HUDEP-2 (cell line): ENCODE results near the gene PNLIPRP2.

Experiments used
- DNase-seq, 76 experiments: peaks; one replicate each; lab custom pipeline; 2025; ENCODE audit not compliant: unreplicated experiment in 76 of 76; lab: John Stamatoyannopoulos, UW

Gene PNLIPRP2

DNA sequence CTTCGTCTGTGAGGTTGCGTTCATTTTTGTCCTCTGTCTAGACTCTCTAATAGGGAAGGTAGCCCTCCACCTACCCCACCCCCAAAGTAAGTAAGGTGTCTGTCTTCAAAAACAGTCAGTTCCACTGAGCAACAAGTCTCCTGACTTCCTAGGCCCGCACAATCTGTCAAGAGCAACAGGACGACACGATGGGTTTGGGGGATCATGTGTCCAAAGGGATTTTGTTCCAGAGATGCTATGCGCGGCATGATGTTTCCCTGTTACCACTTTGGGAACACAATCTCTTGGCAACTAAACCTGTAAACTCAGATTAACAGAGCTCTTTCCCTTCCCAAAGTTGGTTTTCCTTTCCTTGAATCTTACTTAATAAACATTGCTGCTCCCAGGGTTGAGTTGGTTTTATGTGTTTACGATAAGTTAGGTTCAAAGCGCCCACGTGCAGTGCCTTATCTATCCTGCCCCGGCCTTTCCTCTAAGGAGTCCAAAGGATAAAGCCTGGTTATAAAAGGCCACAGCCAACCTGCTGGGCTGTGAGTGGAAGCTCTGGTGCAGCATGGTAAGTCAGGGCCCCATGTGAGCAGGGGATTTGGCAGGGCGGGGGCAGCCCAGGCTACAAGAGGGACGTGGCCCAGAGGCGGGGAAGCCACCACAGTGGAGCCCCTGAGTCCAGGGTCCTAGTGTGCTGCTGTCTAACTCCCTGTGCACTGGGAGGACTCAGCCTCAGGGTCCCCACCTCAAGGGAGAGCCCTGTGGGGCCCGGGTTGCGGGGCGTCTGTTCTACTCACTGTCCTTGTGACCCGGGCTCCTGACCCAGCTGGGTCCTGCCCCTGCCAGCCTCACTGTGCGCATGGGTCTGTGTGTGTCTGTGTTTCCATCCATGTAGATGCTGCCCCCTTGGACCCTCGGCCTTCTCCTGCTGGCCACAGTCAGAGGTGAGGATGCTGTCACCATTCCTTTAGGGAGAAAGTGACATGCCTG, at the start of gene PNLIPRP2:
PNLIPRP2 (plus strand) TSS at position 531 of the 978 bp plus-strand sequence.
- DNase-seq = no peak

DNA sequence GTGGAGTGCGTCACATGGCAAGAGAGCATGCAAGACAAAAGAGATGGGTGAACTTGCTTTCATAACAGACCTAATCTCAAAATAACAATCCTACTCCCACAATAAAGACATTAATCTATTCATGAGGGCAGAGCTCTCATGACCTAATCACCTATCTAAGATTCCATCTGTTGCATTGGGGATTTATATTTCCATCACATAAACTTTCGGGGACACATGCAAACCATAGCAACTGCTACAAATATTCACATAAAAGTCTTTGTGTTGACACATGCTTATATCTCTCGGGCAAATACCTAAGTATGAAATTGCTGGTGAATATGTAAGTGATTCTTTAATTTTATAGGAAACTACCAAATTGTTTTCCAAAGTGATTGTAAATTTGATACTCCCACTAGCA, 46.0 kb upstream of the PNLIPRP2 start:
- DNase-seq = no peak

DNA sequence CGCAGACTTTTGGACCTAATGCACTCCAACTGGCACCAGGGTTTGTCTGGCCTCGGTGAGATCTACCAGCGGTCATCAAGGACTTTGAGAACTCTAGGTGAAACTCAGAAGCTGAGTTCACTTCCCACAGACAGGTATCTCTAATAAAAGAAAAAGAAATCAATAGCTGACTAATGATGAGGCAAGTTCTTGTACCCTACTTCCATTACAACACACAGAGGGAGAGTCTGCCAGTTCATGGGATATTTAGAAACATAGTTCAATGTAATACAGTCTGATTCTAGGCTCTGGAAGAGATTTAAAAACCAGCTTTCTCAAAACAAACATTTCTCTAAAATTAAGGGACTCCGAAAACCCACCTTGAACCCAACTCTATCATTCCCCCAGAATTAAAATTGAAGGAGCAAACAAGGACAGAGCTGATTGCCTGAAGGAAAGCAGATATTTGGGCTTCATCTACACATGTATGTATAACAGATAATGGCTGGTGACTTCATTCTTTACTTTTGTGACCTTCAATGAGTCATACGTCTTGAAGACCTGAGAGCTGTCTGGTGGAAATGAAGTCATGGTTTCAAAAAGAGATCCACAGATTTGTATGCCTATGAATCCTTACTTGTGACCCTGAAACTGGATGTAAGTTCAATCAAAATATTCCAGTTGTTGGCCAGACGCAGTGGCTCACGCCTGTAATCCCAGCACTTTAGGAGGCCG, 32.7 kb upstream of the PNLIPRP2 start:
- no peak for DNase-seq

DNA sequence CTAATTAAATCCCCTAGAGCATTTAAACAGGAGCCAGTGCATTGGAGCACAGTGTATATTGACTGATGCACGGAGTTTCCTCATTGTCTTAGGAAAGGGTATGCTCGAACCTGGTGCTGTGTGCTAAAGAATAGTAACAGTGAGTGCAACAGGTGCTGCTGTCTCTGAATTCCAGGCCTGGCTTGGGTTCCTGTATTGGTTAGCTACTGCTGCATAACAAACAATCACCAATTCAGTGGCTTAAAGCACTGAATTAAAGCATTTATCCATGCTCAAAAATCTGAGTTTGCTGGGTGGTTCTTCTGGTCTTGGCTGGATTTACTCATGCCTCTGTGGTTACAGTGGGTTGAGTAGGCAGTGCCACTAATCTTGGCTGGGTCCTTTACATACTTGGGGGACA, 31.8 kb upstream of the PNLIPRP2 start:
- DNase-seq = no peak

DNA sequence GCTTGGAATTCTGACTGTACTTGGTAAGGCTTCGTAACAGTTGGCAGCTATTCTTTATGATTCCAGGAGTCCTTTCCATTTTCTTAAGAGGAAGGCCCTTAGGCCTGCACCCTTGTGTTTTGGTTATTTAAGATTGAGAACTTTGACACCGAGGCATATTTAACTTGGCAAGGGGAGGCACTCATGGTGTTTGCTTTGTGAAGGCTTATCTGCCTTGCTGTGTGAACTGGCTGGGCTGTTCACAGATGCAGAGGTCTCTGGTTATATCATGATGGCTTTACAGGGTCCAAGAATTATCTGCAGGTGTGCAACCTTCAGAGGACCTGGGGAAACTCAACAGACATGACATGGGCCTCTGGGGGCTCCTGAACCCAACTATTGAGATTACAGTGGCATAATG, 30.8 kb upstream of the PNLIPRP2 start:
- no peak for DNase-seq

DNA sequence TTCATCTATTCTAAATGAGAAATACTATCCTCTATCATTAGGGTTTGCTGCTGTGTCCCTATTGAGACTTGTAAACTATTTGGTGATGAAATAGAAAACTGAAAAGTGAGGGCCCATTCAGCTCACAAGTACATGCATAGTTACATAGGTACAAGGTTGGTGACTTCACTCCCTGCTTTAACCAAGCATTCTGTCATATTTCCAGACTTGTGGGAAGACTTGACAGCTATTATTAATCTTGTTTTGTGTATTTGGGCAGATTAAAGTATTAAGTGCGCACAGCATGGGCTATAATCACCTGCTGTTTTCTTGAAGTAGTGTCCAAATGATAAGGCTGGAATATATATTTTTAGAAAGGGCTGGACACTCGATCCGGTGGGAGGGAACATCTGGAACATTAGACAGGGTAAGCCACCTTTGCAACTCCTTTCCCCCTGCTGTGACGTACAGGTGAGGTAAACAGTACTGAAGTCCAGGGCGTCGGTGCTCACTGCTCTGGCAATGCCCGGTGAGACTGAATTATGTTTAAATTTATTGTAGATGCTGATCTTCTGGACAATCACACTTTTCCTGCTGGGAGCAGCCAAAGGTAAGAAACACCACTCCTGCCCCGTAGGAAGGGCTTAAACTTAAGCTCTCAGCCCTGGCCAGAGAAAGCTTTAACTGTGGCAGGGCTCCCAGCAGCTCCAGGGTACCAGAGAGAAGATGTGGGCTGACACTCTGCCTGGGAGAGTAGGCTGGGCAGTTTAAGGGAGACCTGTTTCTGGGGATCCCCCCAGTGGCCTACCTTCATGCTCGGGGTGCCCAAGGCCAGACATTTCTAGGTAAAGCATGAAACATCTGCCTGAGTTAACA, 29.9 kb upstream of the PNLIPRP2 start, which contains the start of gene PNLIPRP1:
PNLIPRP1 (plus strand) TSS at position 370 of the 855 bp plus-strand sequence; CDS start at position 541, 171 bp downstream.
- DNase-seq = no peak

DNA sequence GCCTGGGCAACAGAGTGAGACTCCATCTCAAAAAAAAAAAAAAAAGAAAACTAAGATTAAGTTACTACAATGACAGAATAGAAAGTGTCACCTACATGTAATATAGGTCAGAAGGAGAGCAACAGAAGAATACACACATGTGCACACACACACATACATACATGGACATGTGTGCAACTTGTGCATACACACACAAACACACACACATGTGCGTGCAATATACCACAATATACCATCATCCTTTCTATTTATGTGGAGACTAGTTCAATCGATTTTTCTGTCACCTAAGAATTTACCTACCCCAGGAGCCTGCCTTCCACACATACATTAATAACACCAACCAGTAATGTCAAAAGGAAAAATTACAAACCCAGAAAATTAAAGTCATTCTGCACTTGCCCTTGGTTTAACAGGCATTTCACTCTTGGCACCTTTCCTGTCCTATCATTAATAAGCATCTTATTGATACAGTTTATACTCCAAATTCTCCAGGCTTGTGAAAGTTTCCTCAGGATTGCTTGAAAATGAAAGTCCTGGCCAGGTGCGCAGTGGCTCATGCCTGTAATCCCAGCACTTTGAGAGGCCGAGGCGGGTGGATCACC, 27.5 kb upstream of the PNLIPRP2 start:
- DNase-seq = no peak

DNA sequence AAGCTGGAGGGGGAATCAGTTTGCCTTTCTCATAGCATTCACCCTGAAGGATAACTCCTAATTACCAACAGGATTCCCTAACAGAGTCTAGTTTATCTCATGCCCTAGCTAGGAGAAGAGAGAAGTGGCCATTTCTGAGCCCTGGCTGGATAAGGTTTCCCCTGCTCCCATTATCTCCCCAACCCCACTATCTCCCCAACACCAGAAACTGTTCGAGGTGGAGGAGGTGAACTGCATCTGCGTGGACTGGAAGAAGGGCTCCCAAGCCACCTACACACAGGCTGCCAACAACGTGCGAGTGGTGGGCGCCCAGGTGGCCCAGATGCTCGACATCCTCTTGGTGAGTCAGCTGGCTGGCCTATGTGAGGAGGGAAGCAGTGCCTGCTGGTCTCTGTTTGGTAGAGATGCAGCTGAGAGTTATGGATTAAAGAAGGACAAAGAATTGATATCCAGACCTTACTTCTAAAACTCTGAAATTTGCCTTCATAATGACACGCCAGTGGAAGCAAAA, 26.2 kb upstream of the PNLIPRP2 start:
- DNase-seq = no peak

DNA sequence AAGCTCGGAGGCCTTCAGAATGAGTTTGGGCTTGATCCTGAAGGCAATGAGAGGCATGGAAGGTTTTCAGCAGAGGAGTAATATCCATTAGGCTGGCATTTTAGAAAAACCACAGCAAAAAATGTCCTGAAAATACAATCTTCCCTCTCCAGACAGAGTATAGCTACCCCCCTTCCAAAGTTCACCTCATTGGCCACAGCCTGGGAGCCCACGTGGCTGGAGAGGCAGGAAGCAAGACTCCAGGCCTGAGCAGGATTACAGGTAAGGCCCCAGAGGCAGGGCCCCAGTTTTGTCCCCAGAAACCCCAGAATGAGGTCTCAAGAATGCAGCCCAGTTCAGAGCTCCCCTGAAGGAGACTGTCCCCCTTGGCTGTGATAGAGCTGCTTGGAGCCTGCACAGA, 24.7 kb upstream of the PNLIPRP2 start:
- no peak for DNase-seq

DNA sequence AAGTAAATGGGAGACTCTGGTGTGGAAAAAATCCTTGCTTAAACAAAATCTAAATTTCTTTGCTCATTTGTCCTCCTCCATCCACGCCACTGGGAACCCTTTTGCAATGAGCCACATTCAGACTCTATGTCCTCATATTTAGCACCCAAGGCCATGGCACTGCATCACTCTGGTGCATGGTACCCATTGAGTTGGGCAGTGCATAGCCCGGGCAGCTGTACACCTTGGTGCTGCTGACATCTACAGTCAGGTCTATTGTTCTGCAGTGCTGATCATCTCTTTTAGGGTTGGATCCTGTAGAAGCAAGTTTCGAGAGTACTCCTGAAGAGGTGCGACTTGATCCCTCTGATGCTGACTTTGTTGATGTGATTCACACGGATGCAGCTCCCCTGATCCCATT, 23.2 kb upstream of the PNLIPRP2 start:
- no peak for DNase-seq

DNA sequence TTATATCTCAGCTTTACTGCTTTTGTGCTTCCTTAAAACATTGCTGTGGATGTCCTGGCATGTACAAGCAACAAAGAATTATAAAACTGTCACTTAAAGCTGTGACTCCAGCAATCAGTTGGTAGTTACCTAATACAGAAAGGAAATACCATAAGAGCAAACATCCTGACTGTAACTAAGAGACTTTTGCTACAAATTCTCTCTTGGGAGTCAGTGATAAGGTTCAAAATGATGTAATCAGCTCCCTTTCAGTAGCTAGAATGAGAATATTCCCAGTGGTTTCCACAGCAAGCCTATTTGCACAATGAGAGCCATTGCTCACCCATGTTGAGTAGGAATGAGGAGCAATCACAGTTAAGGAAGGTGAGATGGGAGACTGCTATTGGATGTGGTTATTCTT, 22.4 kb upstream of the PNLIPRP2 start:
- no peak for DNase-seq

DNA sequence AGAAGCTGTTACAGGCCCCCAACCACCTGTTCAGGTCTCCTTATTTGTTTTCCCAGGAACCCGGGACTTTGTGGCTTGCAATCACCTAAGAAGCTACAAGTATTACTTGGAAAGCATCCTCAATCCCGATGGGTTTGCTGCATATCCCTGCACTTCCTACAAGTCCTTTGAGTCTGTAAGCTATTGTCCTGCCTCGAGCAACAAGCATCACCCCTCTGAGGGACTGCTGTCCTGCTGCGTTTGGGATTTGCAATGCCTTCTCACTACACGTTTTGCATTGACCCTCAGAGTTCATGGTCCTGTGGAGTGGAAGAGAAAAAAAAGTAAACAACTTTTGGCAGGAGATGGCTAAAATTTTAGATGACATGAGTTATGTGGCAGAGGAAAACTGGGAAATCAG, 20.8 kb upstream of the PNLIPRP2 start:
- no peak for DNase-seq

DNA sequence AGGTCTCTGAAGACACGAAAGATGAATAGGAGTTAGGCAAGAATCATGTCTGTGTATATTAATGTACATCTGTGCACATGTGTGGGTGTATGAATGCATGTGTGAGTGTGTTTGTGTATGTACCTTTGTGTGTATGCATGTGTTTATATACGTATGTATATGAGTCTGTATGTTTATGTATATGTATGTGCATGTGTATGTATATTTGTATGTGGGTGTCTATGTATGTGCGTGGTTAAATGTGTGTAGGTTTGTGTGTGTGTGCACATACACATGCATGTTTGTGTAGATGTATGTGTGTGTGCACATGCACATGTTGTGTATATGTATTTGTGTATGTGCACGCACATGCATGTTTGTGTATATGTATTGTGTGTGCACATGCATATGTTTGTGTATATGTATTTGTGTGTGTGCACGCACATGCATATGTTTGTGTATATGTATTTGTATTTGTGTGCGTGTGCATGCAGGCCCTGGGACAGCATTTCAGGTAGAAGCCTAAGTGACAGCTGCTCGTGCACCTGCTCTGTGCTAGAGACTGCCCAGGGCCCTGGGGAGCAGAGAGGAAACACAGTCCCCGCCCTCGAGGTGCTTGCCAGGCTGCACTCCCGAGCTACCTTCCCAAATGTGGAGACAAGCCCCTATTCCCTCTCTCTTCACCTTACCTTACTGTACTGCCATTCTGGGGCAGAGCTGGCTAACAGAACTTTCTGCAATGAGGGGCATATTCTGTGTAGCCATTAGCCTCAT, 17.9 kb upstream of the PNLIPRP2 start:
- DNase-seq = no peak

DNA sequence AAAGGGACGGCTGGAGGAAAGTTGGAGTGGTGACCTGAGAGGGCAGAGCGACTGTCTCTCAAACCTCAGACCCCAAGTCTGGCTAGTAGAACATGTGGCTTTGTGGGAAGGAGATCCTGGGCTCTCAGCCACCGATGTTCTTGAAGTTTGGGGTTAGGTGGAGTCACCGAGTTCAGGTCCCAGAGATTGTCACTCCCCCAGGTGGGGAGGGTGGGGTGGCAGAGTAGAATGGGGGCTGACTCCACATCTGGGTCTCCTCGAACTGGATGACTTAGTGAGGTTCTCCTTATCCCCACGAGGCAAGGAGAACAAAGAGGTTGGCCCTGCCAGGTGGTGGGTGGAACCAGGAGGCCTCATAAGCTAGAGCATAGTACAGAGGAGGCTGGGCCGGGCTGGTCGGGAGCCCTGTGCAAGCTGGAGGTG, 14.7 kb upstream of the PNLIPRP2 start:
- no peak for DNase-seq

DNA sequence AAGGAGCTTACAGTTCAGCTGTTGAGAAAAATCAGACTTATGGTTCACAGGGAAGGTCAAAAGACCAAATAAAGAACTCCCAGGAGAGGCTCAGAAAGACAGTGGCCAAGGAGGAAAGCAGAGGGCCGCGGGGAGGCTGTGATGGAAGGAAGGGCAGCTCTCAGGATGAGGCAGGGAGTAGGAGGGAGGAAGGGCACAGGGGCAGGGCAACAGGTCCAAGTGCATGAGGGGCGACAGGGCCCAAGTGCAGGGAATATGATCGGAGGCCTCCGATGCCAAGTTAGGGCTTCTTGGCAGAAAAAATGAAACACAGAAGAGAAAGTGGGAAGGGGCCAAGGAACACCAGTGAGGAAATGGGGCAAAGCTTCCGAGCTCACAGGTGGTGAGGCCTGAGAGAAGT, 13.4 kb upstream of the PNLIPRP2 start:
- DNase-seq = no peak

DNA sequence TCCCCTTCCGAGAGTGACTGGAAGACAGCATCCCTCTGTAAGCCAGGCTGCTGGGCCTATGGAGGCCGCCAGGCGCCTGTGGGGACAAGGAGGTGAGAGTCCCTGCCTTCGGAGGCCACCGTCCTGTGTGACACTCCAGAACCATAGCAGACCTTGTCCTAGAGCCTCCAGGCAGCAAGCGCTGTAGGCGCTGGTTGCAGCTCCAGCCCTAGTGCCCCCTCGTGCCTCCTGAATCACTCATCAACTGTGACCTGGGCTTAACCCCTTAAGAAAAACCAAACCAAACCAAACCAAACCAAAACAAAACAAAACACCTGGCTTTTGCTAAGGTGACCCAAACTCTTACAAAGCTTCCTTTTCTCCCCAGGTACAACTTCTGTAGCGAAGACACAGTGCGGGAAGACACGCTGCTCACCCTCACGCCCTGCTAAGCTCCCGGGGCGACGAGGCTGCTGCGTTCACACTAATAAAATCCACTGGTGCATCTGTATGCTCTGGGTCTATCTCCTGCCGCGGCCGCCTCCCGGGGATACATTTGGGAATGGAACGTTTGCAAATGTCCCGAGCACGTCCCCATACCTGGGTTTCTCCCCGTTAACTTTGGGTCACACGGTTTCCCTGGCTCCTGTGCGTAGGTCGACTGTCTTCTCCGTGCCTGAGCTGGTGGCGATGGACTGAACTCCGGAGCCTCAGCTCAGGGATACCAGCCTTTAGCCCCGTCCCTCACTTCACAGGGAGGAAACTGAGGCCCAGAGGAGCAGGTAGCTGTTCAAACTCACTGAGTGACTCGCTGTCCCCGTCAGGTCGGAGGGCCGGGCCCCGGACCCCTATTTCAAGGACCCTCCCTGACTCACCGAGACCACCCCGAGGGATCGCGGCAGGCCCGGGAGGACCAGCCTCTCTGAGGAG, 11.8 kb upstream of the PNLIPRP2 start:
- no peak for DNase-seq

DNA sequence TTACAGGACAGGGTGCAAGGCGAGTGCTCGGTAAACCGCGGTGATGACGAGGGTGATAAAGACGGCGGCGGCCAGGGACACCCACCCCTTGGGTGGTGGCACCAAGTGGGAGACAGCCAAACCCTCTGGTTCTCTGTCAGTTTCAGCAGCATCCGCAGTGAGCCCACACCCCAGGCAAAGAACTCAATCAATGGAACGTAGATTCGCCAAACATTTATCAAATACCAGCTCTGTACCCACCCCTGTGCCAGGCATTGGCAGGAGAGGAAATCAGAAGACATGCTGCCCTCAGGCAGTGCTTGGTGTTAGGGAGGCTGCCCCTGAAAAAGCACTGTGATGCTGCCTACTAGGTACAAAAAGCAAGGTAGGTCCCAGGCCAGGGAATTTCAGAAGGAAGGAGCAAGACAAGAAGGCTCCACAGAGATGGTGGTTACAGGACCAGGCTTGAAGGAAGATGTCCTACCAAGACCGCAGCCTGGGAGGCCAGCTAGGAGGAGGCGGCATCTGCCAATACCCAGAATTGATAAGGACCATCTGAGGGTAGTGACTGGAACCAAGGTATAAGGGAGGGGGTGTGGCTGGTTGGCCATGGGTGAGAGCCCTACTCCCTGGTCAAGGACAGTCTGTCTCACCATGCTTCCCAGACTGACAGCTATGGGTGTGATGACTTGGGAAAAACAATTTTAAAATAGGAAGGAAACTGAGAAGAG, 10.2 kb upstream of the PNLIPRP2 start:
- no peak for DNase-seq

DNA sequence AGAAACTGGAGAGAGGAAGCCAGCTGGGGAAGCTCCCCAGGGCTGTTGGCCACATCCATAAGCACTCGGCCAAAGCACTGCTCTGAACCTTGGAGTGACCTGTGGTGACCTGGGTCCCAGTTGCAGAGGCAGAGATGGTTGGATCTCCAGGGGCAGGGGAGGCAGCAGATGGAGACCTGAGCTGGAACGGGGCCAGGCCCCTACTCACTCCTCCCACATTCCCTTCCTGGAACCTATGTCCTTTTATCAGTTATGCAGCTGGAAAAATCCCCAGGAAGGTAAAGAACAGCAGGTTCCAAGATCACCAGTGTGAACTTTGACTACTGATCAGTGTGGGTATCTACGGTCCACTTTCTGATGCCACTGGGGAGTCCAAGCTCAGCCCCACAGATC, 9.6 kb upstream of the PNLIPRP2 start:
- DNase-seq = no peak
